Keratinocyte (primary cell): ENCODE data around the gene NCEH1.

Experiments
- EZH2 ChIP-seq: IDR thresholded peaks from one replicate; pipeline ENCODE4 v1.6.1; 2012; ENCODE audit warnings: inconsistent platforms, mild to moderate bottlenecking, low read length, moderate library complexity
- TF ChIP-seq, protein P1 (sequence below), 3 experiments: IDR thresholded peaks in 1 of 3; conservative IDR thresholded peaks in 1 of 3; optimal IDR thresholded peaks in 1 of 3; 2 replicates in 2 of 3; 3 replicates in 1 of 3; pipeline versions ENCODE3 to v1.5.1; 2011; ENCODE audit warnings: low read length in 3 of 3, mild to moderate bottlenecking in 3 of 3, moderate library complexity in 2 of 3, control low read depth in 1 of 3, inconsistent platforms in 1 of 3; ENCODE audit not compliant: insufficient read depth in 2 of 3; ENCODE audit errors: extremely low read depth in 1 of 3

DNA sequence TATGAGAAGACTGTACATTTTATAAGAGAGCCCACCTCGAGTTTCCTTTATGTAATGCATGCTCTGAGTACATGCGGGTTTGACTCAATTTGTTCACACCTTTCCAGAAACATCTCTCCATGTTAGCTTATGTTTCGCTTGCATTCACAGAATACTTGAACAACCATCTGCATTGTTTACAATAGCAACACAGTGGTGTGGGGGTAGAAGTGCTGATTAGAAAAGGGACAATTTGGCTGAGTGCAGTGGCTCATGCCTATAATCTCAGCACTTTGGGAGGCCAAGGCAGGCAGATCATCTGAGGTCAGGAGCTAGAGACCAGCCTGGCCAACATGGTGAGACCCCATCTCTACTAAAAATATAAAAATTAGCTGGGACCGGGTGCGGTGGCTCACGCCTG, 60.9 kb downstream of the NCEH1 start:
- TF ChIP-seq EZH2: no peak
- TF ChIP-seq, protein P1, sequence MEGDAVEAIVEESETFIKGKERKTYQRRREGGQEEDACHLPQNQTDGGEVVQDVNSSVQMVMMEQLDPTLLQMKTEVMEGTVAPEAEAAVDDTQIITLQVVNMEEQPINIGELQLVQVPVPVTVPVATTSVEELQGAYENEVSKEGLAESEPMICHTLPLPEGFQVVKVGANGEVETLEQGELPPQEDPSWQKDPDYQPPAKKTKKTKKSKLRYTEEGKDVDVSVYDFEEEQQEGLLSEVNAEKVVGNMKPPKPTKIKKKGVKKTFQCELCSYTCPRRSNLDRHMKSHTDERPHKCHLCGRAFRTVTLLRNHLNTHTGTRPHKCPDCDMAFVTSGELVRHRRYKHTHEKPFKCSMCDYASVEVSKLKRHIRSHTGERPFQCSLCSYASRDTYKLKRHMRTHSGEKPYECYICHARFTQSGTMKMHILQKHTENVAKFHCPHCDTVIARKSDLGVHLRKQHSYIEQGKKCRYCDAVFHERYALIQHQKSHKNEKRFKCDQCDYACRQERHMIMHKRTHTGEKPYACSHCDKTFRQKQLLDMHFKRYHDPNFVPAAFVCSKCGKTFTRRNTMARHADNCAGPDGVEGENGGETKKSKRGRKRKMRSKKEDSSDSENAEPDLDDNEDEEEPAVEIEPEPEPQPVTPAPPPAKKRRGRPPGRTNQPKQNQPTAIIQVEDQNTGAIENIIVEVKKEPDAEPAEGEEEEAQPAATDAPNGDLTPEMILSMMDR (optimal IDR thresholded peaks at IDR 0.05 in 1 of 3, IDR thresholded peaks at IDR 0.05 in 1 of 3, conservative IDR thresholded peaks at IDR 0.05 in 1 of 3; ENCODE audit: extremely low read depth in 1 of 3, insufficient read depth in 2 of 3, low read length in 3 of 3): no peak
